ENCODE measurements around the gene RAB28.

DNA sequence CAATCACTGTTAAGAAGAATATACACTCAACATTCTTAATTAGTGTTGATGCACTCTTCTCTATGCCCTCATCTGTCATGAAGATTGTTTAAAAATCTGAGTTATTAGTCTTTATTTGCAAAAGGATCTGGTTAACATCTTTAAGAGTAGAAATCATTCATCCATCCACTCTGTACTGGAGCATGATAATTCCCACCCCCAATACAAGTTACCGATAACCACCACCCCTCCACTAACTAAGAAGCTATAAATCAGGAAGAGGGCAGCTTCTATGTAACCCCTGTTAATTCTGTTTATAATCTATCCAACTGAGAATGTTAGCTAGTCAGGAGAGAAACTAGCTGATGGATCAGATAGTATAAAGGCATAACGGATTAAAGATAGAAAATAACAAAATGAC lies 34.5 kb downstream of the RAB28 start:
- TF ChIP-seq, protein P1, sequence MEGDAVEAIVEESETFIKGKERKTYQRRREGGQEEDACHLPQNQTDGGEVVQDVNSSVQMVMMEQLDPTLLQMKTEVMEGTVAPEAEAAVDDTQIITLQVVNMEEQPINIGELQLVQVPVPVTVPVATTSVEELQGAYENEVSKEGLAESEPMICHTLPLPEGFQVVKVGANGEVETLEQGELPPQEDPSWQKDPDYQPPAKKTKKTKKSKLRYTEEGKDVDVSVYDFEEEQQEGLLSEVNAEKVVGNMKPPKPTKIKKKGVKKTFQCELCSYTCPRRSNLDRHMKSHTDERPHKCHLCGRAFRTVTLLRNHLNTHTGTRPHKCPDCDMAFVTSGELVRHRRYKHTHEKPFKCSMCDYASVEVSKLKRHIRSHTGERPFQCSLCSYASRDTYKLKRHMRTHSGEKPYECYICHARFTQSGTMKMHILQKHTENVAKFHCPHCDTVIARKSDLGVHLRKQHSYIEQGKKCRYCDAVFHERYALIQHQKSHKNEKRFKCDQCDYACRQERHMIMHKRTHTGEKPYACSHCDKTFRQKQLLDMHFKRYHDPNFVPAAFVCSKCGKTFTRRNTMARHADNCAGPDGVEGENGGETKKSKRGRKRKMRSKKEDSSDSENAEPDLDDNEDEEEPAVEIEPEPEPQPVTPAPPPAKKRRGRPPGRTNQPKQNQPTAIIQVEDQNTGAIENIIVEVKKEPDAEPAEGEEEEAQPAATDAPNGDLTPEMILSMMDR (IDR thresholded peaks at IDR 0.05 in 4 of 5, conservative IDR thresholded peaks at IDR 0.05 in 1 of 5): no peak
- TF ChIP-seq POLR2A (IDR thresholded peaks at IDR 0.05): no peak

All from gastrocnemius medialis (tissue), 4 donors.